Right lobe of liver (tissue), 4 donors: ENCODE results near the gene CHPT1.

Source experiments
- POLR2A ChIP-seq: fragments of 450-650 bp; IDR thresholded peaks from one replicate; pipeline ENCODE4 v1.6.1; 2017; ENCODE audit warnings: antibody characterized with exemption, mild to moderate bottlenecking
- TF ChIP-seq, protein P1 (sequence below), 4 donors: fragments of 200-600 bp in 3 of 4; fragments of 450-650 bp in 1 of 4; IDR thresholded peaks; one replicate each; pipeline versions ENCODE4 v1.5.1 to v1.8.0; 2016 to 2022; ENCODE audit warnings: antibody characterized with exemption in 4 of 4, mild to moderate bottlenecking in 2 of 4
- donor health status: DM: no; HTN: no; CAD: no.
- donor health status: DM: no; HTN: no; CAD: no.
- donor health status: DM: no; HTN: yes; CAD: no.

DNA sequence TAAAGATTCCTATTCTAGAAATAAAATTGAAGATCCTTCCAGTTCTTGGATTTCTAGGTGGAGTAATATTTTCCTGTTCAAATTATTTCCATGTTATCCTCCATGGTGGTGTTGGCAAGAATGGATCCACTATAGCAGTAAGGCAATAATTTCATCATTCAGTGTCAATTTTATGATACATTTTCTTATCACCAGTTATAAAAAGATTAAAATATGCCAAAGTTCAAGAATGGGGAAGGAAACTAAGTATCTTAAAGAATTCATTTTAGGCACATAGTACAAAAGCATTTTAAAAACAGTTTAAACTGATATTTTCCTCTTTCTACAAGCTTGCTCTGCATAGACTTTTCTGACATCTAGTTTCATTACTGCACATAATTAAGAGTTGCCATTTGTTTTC is 22.7 kb downstream of the CHPT1 start:
- TF ChIP-seq, protein P1, sequence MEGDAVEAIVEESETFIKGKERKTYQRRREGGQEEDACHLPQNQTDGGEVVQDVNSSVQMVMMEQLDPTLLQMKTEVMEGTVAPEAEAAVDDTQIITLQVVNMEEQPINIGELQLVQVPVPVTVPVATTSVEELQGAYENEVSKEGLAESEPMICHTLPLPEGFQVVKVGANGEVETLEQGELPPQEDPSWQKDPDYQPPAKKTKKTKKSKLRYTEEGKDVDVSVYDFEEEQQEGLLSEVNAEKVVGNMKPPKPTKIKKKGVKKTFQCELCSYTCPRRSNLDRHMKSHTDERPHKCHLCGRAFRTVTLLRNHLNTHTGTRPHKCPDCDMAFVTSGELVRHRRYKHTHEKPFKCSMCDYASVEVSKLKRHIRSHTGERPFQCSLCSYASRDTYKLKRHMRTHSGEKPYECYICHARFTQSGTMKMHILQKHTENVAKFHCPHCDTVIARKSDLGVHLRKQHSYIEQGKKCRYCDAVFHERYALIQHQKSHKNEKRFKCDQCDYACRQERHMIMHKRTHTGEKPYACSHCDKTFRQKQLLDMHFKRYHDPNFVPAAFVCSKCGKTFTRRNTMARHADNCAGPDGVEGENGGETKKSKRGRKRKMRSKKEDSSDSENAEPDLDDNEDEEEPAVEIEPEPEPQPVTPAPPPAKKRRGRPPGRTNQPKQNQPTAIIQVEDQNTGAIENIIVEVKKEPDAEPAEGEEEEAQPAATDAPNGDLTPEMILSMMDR (IDR thresholded peaks at IDR 0.05), result no peak
- TF ChIP-seq POLR2A, result no peak
